SKM-1 treated with dmso at 0.1 percent for 144 hours (cell line): ENCODE measurements around the gene KLHDC7B.
"Not testable (repeated sequence)": the region's sequence is repeated elsewhere in the genome, so short reads cannot be mapped to it uniquely, and the experiment has no call there.

Source experiments
- DNase-seq: peaks from one replicate; lab custom pipeline; 2025; ENCODE audit not compliant: unreplicated experiment; lab: John Stamatoyannopoulos, UW

Gene KLHDC7B

DNA sequence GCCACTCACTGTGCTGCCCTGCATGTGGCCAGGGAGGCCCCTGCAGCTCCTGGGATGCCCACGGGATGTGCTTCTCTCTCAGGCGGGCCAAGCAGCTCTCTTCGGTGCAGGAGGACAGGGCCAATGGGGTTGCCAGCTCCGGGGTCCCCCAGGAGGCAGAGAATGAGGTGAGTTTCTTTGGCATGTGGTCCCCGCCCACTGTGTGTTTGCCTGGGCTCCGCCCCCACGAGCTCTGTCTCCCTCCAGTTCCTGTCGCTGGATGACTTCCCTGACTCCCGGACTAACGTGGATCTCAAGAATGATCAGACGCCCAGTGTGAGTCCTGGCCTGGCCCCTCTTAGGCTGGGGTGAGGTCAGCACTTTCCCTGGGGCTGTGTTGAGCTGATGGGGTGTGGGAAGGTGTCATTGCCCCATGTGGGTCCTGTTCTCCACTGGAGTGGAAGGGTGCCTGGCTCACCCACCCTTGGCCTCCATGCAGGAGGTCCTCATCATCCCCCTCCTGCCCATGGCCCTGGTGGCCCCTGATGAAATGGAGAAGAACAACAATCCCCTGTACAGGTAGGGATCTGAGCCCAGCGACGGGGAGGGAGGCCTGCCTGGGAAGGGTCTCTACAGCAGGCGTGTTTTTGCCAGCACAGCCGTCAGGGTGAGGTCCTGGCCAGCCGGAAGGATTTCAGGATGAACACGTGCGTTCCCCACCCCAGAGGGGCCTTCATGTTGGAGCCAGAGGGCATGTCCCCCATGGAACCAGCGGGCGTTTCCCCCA, 28.0 kb upstream of the KLHDC7B start:
- no peak for DNase-seq

GRCh38 chr22:50518606-50519005, 27.1 kb upstream of the KLHDC7B start:
- DNase-seq = no peak

DNA sequence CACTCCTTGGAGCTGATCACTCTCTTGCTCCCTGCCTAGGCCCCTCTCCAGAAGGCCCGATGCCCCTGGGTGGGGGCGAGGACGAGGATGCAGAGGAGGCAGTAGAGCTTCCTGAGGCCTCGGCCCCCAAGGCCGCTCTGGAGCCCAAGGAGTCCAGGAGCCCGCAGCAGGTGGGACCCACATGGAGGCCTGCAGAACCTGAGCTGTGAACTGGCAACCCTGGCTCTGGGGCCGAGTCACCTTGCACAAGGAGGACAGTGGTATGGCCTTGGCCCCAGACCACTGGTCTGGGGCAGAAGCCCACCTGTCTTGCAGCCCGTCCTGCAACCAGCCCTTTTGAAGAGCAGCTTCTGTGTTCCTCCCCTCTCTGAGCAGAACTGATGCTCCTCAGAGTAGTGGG, 26.5 kb upstream of the KLHDC7B start:
- no peak for DNase-seq

GRCh38 chr22:50520184-50520583, 25.5 kb upstream of the KLHDC7B start:
- DNase-seq = not testable (repeated sequence)

DNA sequence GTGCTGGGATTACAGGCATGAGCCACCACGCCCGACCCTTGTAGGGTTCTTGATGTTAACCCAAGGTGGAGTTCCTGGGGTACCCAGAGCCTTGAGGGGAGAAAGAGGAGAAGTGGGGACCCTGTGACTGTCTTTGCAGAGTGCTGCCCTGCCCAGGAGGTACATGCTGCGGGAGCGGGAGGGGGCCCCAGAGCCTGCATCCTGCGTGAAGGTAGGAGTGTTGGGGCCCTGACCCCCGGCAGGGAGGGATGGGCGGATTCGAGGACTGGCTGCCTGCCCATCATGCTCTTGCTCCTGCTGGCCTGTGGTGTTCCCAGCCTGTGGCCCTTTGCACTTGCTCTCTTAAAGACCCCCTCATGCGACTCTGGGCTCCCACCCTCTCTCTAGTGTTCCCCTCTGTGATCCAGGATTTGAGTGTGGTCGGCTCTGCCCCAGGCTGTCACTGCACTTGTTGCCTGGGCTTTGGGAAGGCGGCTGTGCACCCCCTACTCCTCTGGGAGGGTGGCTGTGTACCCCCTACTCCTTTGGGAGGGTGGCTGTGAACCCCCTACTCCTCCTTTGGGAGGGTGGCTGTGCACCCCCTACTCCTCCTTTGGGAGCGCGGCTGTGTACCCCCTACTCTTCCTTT, 24.8 kb upstream of the KLHDC7B start:
- no peak for DNase-seq

- no peak for DNase-seq
Observed at GRCh38 chr22:50521710-50522109, 24.0 kb upstream of the KLHDC7B start.

DNA sequence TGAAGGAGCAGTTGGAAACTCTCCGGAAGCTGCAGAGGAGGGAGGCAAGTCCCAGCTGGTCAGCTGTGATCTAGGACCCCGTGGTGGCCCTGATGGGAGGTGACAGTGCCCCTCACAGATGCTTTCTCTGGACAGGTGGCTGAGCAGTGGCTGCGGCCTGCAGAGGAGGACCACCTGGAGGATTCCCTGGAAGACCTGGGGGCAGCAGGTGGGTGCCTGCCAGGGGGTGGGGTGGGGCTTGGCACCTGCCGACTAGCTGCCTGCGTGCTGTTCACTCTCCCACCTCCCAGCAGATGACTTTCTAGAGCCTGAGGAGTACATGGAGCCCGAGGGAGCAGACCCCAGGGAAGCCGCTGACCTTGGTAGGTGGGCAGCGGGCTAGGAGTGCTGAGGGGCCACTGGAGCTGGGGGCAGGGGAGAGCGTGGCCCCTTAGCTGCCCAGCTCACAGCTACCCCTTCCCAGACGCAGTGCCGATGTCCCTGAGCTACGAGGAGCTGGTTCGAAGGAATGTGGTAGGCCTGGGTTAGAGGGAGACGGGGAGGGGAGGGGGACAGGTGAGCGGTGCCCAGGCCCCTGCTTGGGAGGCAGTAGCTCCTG, 23.4 kb upstream of the KLHDC7B start:
- no peak for DNase-seq

GRCh38 chr22:50522806-50523438, 22.8 kb upstream of the KLHDC7B start:
- DNase-seq = no peak

DNA sequence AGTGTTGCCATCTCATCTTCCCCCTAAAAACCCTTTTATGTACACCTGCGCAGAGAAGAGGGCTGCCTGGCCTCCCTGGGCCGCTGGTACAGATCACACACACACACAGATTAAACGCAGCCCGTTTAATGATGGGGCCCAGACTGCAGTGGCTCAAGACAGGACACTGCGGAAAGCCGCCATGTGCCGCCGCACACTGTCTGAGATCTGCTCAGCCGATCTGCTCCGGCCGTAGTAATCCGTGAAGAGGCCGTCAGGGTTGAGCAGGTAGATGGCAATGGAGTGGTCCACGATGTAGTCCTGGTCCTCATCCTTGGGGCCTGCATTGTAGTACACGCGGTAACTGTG, 22.3 kb upstream of the KLHDC7B start:
- DNase-seq = no peak

DNA sequence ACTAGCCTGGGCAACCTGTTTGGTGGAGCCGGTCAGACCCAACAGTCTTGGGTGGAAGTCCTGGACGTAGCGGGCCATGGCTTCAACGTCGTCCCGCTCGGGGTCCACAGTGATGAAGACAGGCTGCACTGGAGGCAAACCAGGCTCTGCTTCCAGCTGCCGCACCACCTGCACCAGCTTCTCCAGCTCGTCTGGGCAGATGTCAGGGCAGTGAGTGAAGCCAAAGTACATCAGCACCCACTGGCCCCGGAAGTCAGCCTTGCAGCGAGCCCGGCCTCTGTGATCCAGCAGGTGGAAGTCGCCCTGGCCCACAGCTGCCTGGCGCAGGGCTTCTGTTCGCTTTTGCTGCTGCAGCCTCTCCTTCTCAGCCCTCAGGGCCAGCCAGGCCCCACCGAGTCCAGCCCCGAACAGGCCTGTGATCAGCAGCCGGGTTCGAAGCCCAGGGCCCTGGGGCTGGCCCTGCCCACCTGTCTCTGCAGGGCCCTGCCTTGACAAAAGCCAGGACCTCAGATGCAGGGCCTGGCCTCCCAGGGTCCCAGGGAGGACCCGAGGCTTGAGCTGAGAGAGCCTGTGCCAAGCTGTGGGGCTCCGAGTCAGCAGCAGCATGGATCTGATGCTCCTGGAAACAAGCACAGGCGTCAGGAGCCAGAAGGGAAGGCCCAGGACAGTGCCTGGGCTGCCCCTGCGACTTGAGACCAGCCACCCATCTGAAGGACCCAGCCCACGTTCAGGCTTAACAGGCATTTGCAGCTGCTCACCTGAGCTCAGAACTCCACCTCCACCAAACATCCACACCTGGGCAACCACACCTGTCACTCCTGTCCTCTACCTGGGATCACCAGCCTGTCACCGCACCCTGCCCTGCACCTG, 21.7 kb upstream of the KLHDC7B start:
- no peak for DNase-seq

- no peak for DNase-seq
Observed at GRCh38 chr22:50524676-50525103, 21.0 kb upstream of the KLHDC7B start.

GRCh38 chr22:50525104-50525857, 20.4 kb upstream of the KLHDC7B start, which contains the start of gene SCO2:
Gene SCO2 (minus strand): TSS chr22:50525598. CDS start chr22:50524411, 1,187 bp downstream.
- DNase-seq = peak; percentile 94

DNA sequence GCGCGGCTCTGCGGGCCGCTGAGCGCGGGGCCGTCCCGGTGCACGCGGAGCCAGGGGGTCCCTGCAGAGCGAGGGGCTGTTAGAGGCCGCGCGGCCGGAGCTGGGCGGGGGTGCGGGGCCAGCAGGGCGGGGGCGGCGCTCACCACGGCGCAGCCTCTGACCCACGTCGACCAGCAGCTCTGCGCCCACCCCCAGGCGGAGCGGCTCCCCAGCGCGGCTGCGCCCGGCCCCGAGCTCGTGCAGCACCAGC, 19.9 kb upstream of the KLHDC7B start:
- no peak for DNase-seq

DNA sequence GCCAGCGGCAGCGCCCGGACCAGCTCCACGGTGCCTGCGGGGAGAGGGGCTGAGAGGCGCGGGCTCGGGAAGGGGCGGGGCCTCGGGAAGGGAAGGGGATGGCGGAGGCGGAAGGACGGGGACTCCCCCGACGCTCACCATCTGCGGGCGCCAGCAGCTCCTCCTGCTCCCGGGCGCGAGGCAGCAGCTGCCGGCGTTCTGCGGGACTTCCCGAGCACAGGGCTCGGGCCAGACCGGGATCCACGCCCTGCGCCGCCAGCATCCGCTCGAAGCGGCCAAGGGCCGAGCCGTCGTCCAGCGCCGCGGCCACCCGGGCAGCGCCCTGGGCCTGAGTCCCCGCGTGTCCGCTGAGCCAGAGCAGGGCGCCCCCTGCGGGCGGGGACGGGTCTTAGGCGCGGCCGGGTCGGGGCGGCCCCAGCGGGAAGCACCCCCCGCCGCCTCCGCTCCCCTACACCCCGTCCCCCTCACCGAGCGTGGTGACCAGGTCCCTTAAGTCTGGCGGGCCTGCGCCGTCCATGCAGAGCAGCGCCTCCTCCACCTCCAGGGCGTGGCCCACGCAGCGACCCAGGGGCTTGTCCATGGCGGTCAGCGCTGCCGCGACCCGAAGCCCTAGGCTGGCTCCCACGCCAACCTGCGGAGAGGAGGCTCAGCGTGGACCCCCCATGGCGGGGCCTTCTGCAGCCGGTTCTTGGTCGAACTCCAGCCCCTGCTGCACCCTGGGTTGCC, 19.4 kb upstream of the KLHDC7B start:
- DNase-seq = peak; percentile 63

GRCh38 chr22:50526834-50527801, 18.6 kb upstream of the KLHDC7B start:
- peak; percentile 83 for DNase-seq

DNA sequence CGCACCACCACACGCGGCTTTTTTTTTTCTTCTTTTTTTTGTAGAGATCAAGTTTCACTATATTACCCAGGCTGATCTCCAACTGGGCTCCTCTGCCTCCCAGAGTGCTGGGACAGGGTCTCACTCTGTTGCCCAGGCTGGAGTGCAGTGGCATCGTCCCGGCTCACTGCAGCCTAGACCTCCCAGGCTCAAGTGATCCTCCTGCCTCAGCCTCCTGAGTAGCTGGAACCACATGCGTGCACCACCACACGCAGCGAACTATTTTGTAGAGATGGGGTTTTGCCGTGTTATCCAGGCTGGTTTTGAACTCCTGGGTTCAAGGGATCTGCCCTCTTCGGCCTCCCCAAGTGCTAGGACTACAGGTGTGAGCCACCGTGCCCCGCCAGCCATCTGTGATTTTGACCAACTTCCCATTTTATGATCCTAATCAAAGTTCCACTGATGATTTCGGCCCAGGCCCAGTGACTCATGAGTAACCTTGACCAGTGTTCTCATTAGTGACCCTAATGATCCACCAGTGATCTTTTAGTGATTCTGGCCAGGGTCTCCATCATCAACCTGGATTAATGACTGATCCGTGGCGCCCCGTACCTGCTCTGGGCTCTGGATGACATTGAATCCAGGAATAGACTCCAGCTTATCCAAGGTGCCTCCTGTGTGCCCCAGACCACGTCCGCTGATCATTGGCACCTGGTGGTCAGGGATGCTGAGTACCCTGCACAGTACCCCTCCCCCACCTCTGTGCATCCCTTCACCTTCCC, 17.6 kb upstream of the KLHDC7B start:
- DNase-seq = no peak

GRCh38 chr22:50528682-50529415, 16.9 kb upstream of the KLHDC7B start:
- DNase-seq = no peak
